Suprapubic skin (tissue), 3 donors: ENCODE measurements around the gene ZNF692.
A peak's percentile ranks its signal among the peaks of the same experiment; 100 is the strongest.

Experiments used
- CTCF ChIP-seq, 2 donors: fragments of 200-600 bp in 1 of 2; fragments of 450-650 bp in 1 of 2; sonication (generic) in 1 of 2; IDR thresholded peaks; one replicate each; pipeline ENCODE4 v1.5.1; 2016 to 2019; ENCODE audit warnings: antibody characterized with exemption in 2 of 2, mild to moderate bottlenecking in 1 of 2, moderate library complexity in 1 of 2
- POLR2AphosphoS5 ChIP-seq, 3 donors: sonication (generic); formaldehyde crosslinking; IDR thresholded peaks; one replicate each; pipeline ENCODE4 v1.6.1; 2017; ENCODE audit warnings: antibody characterized with exemption in 3 of 3

DNA sequence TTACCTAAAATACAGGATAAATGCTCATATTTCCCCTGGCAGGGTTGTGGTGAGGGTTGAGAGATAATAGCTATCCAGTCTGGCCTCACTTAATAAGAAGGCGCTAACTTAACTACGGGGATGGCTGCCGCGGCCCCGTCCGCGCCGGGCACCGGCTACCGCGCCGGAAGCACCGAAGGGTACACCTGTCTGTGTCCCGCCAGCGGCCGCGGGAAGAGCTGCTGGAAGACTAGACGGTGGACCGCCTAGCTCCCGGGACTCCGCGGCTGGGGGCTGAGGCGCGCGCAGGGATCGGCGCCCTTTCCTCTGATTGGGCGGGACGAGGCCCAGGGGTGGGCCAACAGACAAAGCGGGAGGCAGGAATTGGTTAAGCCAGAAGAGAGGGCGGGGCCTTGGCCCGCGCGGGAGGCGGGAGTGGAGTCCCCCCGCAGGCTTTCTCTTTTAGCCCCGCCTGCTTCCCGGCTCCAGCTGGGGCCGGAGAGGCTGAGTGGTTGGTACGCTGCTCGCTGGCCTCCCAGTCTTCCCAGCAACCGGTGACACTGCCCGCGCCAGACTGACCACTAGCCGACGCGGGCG lies 21.0 kb downstream of the ZNF692 start, which contains the start of gene ZNF672:
- TF ChIP-seq CTCF (IDR thresholded peaks at IDR 0.05): no peak
- peak in 1 of 3 donors; percentile 27 for TF ChIP-seq POLR2AphosphoS5 (IDR thresholded peaks at IDR 0.05)
